ENCODE data around the gene RPN2. TPM values are rescaled to one million over a fixed set of nuclear protein-coding genes. Genes with fewer than 3 reads are reported as not detected.
A peak's percentile ranks its signal among the peaks of the same experiment; 100 is the strongest.

RPN2 gene
- total RNA-seq, 1 experiment from 2014 or later = 234 TPM

- H4K5ac ChIP-seq (ENCODE audit: insufficient read length, low read depth, low read length) = no peak within 1 kb of the TSS
- H3K9me3 Mint-ChIP-seq = no peaks in the 10 kb centered on the region
- H3T11ph ChIP-seq (ENCODE audit: low read length) = no peak within 1 kb of the TSS
- no peaks in the 10 kb centered on the region for H3K23me2 ChIP-seq (ENCODE audit: insufficient read length, low read depth, low read length, poor library complexity, severe bottlenecking)
- H2BK12ac ChIP-seq (ENCODE audit: insufficient read length, low read depth, low read length) = no peak within 1 kb of the TSS
- no peaks in the 10 kb centered on the region; the same call in 1 of the 2 replicates for H3K4me1 ChIP-seq (ENCODE audit: insufficient read depth, low read length)
- no peak within 1 kb of the TSS for H3K4ac ChIP-seq (ENCODE audit: low read depth, low read length)
- H3K56ac ChIP-seq (ENCODE audit: insufficient read length, low read depth, low read length) = no peak within 1 kb of the TSS
- H3K14ac ChIP-seq (ENCODE audit: insufficient read depth, low read length) = no peak within 1 kb of the TSS
- no peak within 1 kb of the TSS for H4K8ac ChIP-seq (replicated peaks; ENCODE audit: insufficient read length, low read depth, low read length)
- peak within 1 kb of the TSS in 1 of 3 experiments; percentile 40; a peak in 2 of 7 replicates for H3K27ac Mint-ChIP-seq
- H2BK120ac ChIP-seq (ENCODE audit: low read depth, low read length, poor library complexity, severe bottlenecking) = no peak within 1 kb of the TSS
- no CpG with 5 or more reads among the region's 9 CpGs for WGBS (ENCODE audit: extremely low coverage, insufficient read length, low lambda C conversion rate)
- no peaks in the 10 kb centered on the region for H3K79me1 ChIP-seq (ENCODE audit: insufficient read depth, low read depth, low read length, poor library complexity, severe bottlenecking)
- H3K27me3 ChIP-seq (ENCODE audit: insufficient read depth, low read length) = no peaks in the 10 kb centered on the region
- no peaks in the 10 kb centered on the region for H3K36me3 Mint-ChIP-seq (ENCODE audit: insufficient read depth in 1 of 3, low read depth in 3 of 3)
- no peak within 1 kb of the TSS for H2AFZ ChIP-seq (ENCODE audit: low read length)
- no peaks in the 10 kb centered on the region for H4K20me1 ChIP-seq (ENCODE audit: control insufficient read depth, insufficient read depth, insufficient read length)
- no peak within 1 kb of the TSS for H2BK20ac ChIP-seq (ENCODE audit: low read depth, low read length, poor library complexity, severe bottlenecking)
- no peak for DNase-seq
- peaks cover 41 to 45% of the 10 kb centered on the region in 2 experiments for H3K4me1 Mint-ChIP-seq
- TF ChIP-seq CTCF (conservative IDR thresholded peaks at IDR 0.05) = no peak
- H4K91ac ChIP-seq (ENCODE audit: insufficient read length, low read depth, low read length) = no peak within 1 kb of the TSS
- no peak within 1 kb of the TSS; a peak in 1 of 5 replicates for H3K4me3 Mint-ChIP-seq
- H2BK5ac ChIP-seq (ENCODE audit: insufficient read length, low read length) = no peak within 1 kb of the TSS
- H3K18ac ChIP-seq (ENCODE audit: insufficient read length, low read depth, low read length) = no peak within 1 kb of the TSS
- H3K4me2 ChIP-seq (ENCODE audit: insufficient read depth, insufficient read length, low read length) = no peak within 1 kb of the TSS
- no peak within 1 kb of the TSS for H2AK5ac ChIP-seq (ENCODE audit: insufficient read length, low read length)
- H3K9me3 ChIP-seq (ENCODE audit: control insufficient read depth, low read depth, low read length) = no peaks in the 10 kb centered on the region
- 0 out of 2 replicates have a peak, but pooled peaks cover 1% of the 10 kb centered on the region for H3K27me3 Mint-ChIP-seq (ENCODE audit: low read depth)
- no peak within 1 kb of the TSS for H3K23ac ChIP-seq (ENCODE audit: insufficient read length, low read depth, low read length)
- no peak within 1 kb of the TSS for H3K27ac ChIP-seq (ENCODE audit: insufficient read length, low read depth, low read length)
- H3K79me2 ChIP-seq (ENCODE audit: insufficient read depth, low read length) = no peaks in the 10 kb centered on the region
- no peak within 1 kb of the TSS for H3K9ac ChIP-seq (ENCODE audit: extremely low read depth, insufficient read length, low read length)
- H2BK15ac ChIP-seq (ENCODE audit: low read depth, low read length) = no peak within 1 kb of the TSS
Observed at GRCh38 chr20:37261714-37262113, 82.6 kb downstream of the RPN2 start, which contains the start of gene GHRH. Gene GHRH (minus strand): TSS chr20:37261814. CDS start chr20:37256889, 4,925 bp downstream.
